Measurements from ENCODE around the gene FAM114A2. TPM values are rescaled to one million over a fixed set of nuclear protein-coding genes. Genes with fewer than 3 reads are reported as not detected.

FAM114A2 gene
- total RNA-seq, 1 experiment from 2014 or later: 19.8 TPM

DNA sequence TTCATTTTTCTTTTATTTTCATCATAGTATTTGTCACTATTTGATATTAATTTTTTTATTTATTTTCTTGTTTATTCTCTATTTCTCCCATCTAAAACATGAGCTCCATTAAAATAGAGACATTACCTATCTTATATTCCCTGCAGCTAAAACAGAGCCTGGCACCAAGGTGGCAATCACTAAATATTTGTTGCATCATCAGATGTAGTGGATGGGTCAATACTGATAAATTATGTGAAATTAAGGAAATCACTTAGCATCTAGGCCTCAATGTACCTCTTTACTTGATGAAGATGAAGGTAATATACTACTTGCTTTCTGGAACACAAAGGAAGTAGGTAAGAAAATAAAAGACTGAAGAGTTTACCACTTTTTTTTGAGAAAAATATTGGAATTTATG is 24.7 kb upstream of the FAM114A2 start:
- ATAC-seq (no peak), DNase-seq (ENCODE audit: low read depth, low spot score) (no peak)
- H3K79me2 ChIP-seq (ENCODE audit: insufficient read depth, low read length): no peaks in the 10 kb centered on the region
- H4K20me1 ChIP-seq (ENCODE audit: insufficient read depth): peaks cover 3% of the 10 kb centered on the region; the same call in 1 of the 2 replicates
- TF ChIP-seq RAD21 (IDR thresholded peaks at IDR 0.05; ENCODE audit: low read depth): no peak
- TF ChIP-seq POLR2A (IDR thresholded peaks at IDR 0.05; ENCODE audit: borderline replicate concordance, extremely low read depth, insufficient read depth, insufficient read length): no peak
- TF ChIP-seq ZNF274 (IDR thresholded peaks at IDR 0.05; ENCODE audit: low read depth, low read length): no peak
- no peak for TF ChIP-seq EZH2phosphoT487 (IDR thresholded peaks at IDR 0.05; ENCODE audit: borderline replicate concordance)
- TF ChIP-seq SRF (IDR thresholded peaks at IDR 0.05; ENCODE audit: low read depth): no peak
- TF ChIP-seq ELF1 (IDR thresholded peaks at IDR 0.05; ENCODE audit: borderline replicate concordance, low read depth): no peak
- TF ChIP-seq ATF3 (IDR thresholded peaks at IDR 0.05): no peak
- ChIA-PET CTCF (interaction anchor here (0.7 to 2.5 kb wide), 2 partner anchors 9 to 89 kb away, joined by 4 to 9 read pairs; no protein-coding TSS in a partner anchor), POLR2A (no interaction called here), RAD21 (ENCODE audit: low non-redundant PET in 1 of 2, low total read pairs in 2 of 2, uncharacterized antibody in 2 of 2, unreplicated experiment in 2 of 2) (no interaction called here)
- H3K4me3 ChIP-seq (replicated peaks in 1 of 2; ENCODE audit: low read depth in 1 of 2, low read length in 2 of 2): no peak overlapping the region
- intact Hi-C loops (cut with micrococcal nuclease): no loop called here
- H3K27me3 ChIP-seq (ENCODE audit: insufficient read depth, low read length): no peaks in the 10 kb centered on the region; the same call in 1 of the 2 replicates
- H3K27ac ChIP-seq (ENCODE audit: low read depth, low read length): no peak overlapping the region
- no peaks in the 10 kb centered on the region for H3K9me2 ChIP-seq (ENCODE audit: insufficient read depth)
- no TSS peak for BruUV-seq (replicated peaks)
- no peaks in the 10 kb centered on the region for H3K9me3 ChIP-seq (ENCODE audit: control insufficient read depth in 1 of 2, insufficient read depth in 1 of 2, low read depth in 1 of 2, low read length in 2 of 2)
- no peaks in the 10 kb centered on the region for H3K36me3 ChIP-seq (ENCODE audit: control insufficient read depth in 1 of 2, insufficient read depth in 2 of 2, low read length in 2 of 2)
- H3K4me2 ChIP-seq (ENCODE audit: low read length): no peak overlapping the region
- no peak overlapping the region for H2AFZ ChIP-seq (ENCODE audit: low read depth, low read length, poor library complexity, severe bottlenecking)
- H3K4me1 ChIP-seq (ENCODE audit: control insufficient read depth in 1 of 2, insufficient read depth in 2 of 2, low read length in 2 of 2): peaks cover 3 to 7% of the 10 kb centered on the region in 2 experiments; a peak in 3 of 4 replicates
- H3K9ac ChIP-seq (ENCODE audit: low read length): no peak overlapping the region

DNA sequence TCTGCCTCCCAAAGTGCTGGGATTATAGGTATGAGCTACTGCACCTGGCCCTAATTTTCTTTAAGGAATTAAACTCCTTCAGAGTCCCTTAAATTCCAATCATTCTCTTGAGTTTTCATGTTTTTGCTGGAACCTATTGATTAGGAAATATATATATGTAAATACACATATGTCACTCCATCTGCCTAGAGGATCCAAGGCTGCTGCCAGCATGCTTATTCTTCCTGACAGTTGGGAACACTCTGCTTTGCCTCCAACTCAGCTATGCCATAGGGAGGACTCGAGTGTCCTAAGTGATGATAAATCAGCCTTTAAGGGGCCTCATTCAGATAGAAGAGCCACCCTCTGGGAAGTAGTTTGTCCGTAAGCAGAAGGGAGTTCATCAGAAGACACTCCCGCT is 21.9 kb upstream of the FAM114A2 start:
- ATAC-seq (no peak), DNase-seq (ENCODE audit: low read depth, low spot score) (no peak)
- no peak overlapping the region for H3K27ac ChIP-seq (ENCODE audit: low read depth, low read length)
- H3K4me1 ChIP-seq (ENCODE audit: control insufficient read depth in 1 of 2, insufficient read depth in 2 of 2, low read length in 2 of 2): peaks cover 14 to 20% of the 10 kb centered on the region in 2 experiments
- H3K4me3 ChIP-seq (replicated peaks in 1 of 2; ENCODE audit: low read depth in 1 of 2, low read length in 2 of 2): no peak overlapping the region
- no peaks in the 10 kb centered on the region for H3K9me2 ChIP-seq (ENCODE audit: insufficient read depth)
- H3K79me2 ChIP-seq (ENCODE audit: insufficient read depth, low read length): no peaks in the 10 kb centered on the region
- POLR2A ChIA-PET: no interaction called here
- no TSS peak for BruUV-seq (replicated peaks)
- intact Hi-C loops (cut with micrococcal nuclease): no loop called here
- no peaks in the 10 kb centered on the region for H3K36me3 ChIP-seq (ENCODE audit: control insufficient read depth in 1 of 2, insufficient read depth in 2 of 2, low read length in 2 of 2)
- no peaks in the 10 kb centered on the region for H3K9me3 ChIP-seq (ENCODE audit: control insufficient read depth in 1 of 2, insufficient read depth in 1 of 2, low read depth in 1 of 2, low read length in 2 of 2)
- no peaks in the 10 kb centered on the region; the same call in 1 of the 2 replicates for H3K27me3 ChIP-seq (ENCODE audit: insufficient read depth, low read length)
- no peak overlapping the region for H3K9ac ChIP-seq (ENCODE audit: low read length)
- CTCF ChIA-PET: interaction anchor here (0.9 to 1.5 kb wide), 2 partner anchors 12 to 460 kb away, joined by 4 read pairs; no protein-coding TSS in a partner anchor
- H3K4me2 ChIP-seq (ENCODE audit: low read length): no peak overlapping the region
- H4K20me1 ChIP-seq (ENCODE audit: insufficient read depth): peaks cover 5% of the 10 kb centered on the region; the same call in 1 of the 2 replicates
- RAD21 ChIA-PET (ENCODE audit: low non-redundant PET in 1 of 2, low total read pairs in 2 of 2, uncharacterized antibody in 2 of 2, unreplicated experiment in 2 of 2): interaction anchor here in 1 of 2 experiments (0.5 kb wide), 1 partner anchor 333 kb away, joined by 3 read pairs; no protein-coding TSS in a partner anchor
- no peak overlapping the region for H2AFZ ChIP-seq (ENCODE audit: low read depth, low read length, poor library complexity, severe bottlenecking)
- TF ChIP-seq ZFX (IDR thresholded peaks at IDR 0.05): no peak
- no peak for TF ChIP-seq EGR1 (IDR thresholded peaks at IDR 0.05; ENCODE audit: low read depth)
- no peak for TF ChIP-seq MAX (IDR thresholded peaks at IDR 0.05)
- TF ChIP-seq REST (IDR thresholded peaks at IDR 0.05; ENCODE audit: low read depth): no peak
- no peak for TF ChIP-seq SP1 (IDR thresholded peaks at IDR 0.05; ENCODE audit: low read depth)
- TF ChIP-seq TCF7L2 (IDR thresholded peaks at IDR 0.05; ENCODE audit: borderline replicate concordance, extremely low read depth, insufficient read depth, insufficient read length): no peak
- no peak for TF ChIP-seq RAD21 (IDR thresholded peaks at IDR 0.05; ENCODE audit: low read depth)
- TF ChIP-seq YY1 (IDR thresholded peaks at IDR 0.05; ENCODE audit: extremely low read depth, insufficient replicate concordance, low read depth, low read length): no peak
- TF ChIP-seq POLR2AphosphoS5 (IDR thresholded peaks at IDR 0.05; ENCODE audit: low read depth, low read length): no peak
- no peak for TF ChIP-seq SIN3A (IDR thresholded peaks at IDR 0.05; ENCODE audit: low read depth)
